ENCODE data around the gene POPDC2. TPM values are rescaled to one million over a fixed set of nuclear protein-coding genes. Genes with fewer than 3 reads are reported as not detected.

The POPDC2 gene, protein sequence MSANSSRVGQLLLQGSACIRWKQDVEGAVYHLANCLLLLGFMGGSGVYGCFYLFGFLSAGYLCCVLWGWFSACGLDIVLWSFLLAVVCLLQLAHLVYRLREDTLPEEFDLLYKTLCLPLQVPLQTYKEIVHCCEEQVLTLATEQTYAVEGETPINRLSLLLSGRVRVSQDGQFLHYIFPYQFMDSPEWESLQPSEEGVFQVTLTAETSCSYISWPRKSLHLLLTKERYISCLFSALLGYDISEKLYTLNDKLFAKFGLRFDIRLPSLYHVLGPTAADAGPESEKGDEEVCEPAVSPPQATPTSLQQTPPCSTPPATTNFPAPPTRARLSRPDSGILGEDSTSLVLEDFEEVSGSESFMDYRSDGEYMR
- total RNA-seq = 1 to 10 TPM in 5 of 8 experiments, under 1 TPM in 2, not detected in 1; 0.31 to 4.6 (median 1.4) TPM

DNA sequence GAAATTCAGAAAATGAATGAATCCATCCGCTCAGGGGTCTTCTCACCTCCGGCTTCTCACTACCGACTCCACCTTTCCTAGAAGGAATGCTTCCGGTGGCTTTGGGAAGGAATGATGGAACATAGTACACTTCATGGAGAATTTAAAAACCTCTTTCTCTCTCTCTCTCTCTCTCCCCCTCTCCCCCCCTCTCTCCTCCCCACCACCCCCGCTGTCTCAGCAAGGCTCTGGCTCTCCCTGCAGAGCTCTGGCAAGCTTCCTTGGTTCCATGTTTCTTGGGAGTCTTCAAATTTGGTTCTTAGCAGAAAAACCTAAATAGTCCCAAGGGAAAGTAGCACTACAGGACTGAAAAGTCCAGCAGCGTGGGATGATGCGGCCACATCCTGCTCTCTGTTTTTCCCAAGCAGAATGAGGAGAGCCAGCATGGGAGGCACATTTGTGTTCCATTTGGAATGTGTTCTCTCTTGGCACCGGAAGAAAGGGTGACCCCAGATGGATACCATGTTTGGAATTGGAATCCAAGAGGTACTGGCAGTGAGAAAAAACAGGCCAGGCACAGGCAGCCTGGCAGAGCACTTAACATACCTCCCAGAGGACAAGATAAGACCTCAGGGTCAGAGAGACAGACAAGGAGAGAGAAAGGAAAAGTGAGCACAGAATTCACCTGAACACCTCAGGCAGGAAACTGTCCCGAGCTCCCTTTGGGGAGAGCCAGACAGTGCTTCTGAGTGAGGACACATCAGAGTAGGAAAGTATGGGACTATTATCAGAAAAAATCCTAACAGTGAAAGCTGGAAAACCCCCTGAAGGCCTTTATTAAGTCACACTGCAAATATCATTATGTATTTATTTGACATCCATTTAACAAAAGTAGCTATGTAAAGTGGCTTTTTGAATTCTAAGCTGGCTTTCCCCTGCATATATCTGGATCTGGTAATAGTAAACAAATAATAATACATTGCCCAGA is at the start of gene POPDC2:
POPDC2 (minus strand) TSS at position 116 of the 967 bp plus-strand sequence. CDS start 166 bp downstream, outside the sequence.
- Histone ChIP-seq H3K27ac (no peak within 1 kb of the TSS), H3K4me3 (no peak within 1 kb of the TSS), H3K4me1 (replicated peaks in 1 of 2) (no peaks in the 10 kb centered on the region)
- in situ Hi-C loops (cut with MboI; ENCODE audit: low pct_unique_long_range_greater_than_20kb in 2 of 9, low sequenced_read_pairs in 9 of 9, unreplicated experiment in 9 of 9) = no loop called here
- no peak for ATAC-seq (replicated peaks in 6 of 8)
- WGBS, 10 experiments = 17 to 100% (median 95%) methylated on average over 1 to 5 of the region's 9 CpGs; no CpG with 5 or more reads in 1 of the 10 experiments

GRCh38 chr3:119703820-119704531 is 43.6 kb upstream of the POPDC2 start:
- Histone ChIP-seq H3K4me1 (replicated peaks in 1 of 2) (peaks cover 5 to 9% of the 10 kb centered on the region in 2 donors), H3K27ac (no peak overlapping the region), H3K4me3 (peak overlapping the region; percentile 45 to 65 (median 52))
- whole genome bisulfite sequencing, 10 experiments = 30 to 77% (median 62%) methylated on average over 1 to 8 of the region's 8 CpGs; no CpG with 5 or more reads in 1 of the 10 experiments
- in situ Hi-C loops (cut with MboI; ENCODE audit: low pct_unique_long_range_greater_than_20kb in 2 of 9, low sequenced_read_pairs in 9 of 9, unreplicated experiment in 9 of 9) = no loop called here
- peak in 1 of 8 experiments; percentile 6 for ATAC-seq (replicated peaks in 6 of 8)

DNA sequence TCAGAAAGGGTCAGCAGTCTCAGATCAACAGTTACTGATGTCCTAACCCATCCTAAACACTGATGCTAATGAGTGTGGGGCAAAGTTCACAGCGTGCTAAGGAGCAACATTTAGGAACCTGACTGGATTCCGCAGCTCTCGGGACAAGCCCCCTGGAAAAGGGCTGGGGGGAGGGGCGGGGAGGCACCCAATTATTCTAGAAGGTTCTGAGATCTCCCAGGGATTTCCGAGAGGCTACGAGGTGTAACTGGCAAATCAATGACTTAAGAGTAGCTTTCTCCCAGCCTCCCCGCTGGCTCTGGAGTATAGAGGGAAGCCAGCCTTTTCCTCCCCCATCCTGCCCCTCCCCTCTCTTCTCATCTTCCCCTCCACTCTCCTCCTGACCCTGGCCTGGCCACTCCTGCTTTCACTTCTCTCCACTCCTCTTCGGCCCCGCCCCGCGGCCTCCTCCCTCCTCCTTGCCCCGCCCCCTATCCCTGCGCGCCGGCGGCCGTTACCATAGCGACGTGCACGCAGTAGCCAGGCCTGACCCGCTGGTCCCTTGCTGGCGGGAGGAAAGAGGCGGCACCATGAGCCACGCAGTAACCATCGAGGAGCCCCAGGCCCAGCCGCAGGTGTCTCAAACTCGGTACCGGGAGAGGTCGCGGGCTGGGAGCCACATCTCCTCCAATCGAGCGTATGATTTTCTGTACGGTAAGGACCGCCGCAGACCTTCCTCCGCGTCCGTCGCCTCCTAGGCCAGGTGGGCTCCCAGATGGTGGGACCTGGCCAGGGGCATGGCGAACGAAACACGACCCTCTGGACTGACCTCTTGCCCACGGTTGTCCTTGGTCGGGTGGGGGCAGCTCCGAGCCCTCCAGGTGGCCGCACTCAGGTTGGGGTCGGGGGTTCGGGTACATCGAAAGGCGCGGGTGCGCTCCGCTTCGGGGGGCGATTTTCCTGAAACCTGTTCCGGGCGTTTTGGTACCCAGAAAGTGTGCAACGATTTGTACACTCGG is 42.4 kb upstream of the POPDC2 start, which contains the start of gene CFAP91:
CFAP91 (plus strand) TSS at position 493 of the 998 bp plus-strand sequence; CDS start at position 570, 77 bp downstream.
- peak; percentile 96 to 99 (median 97) for ATAC-seq (replicated peaks in 6 of 8)
- Histone ChIP-seq H3K4me1 (replicated peaks in 1 of 2) (peaks cover 5 to 9% of the 10 kb centered on the region in 2 donors), H3K27ac (peak within 1 kb of the TSS in 1 of 2 donors; percentile 40), H3K4me3 (peak within 1 kb of the TSS; percentile 45 to 65 (median 52))
- WGBS, 10 experiments = 0 to 17% (median 2%) methylated on average over 1 to 30 of the region's 59 CpGs; no CpG with 5 or more reads in 5 of the 10 experiments
- in situ Hi-C loops (cut with MboI; ENCODE audit: low pct_unique_long_range_greater_than_20kb in 2 of 9, low sequenced_read_pairs in 9 of 9, unreplicated experiment in 9 of 9) = no loop called here

GRCh38 chr3:119700920-119701734 is 40.7 kb upstream of the POPDC2 start:
- in situ Hi-C loops (cut with MboI; ENCODE audit: low pct_unique_long_range_greater_than_20kb in 2 of 9, low sequenced_read_pairs in 9 of 9, unreplicated experiment in 9 of 9) = no loop called here
- no peak for ATAC-seq (replicated peaks in 6 of 8)
- WGBS, 10 experiments = 80 to 100% (median 92%) methylated on average over 5 to 13 of the region's 22 CpGs; no CpG with 5 or more reads in 3 of the 10 experiments

GRCh38 chr3:119700269-119700919 is 40.0 kb upstream of the POPDC2 start:
- no peak overlapping the region for H3K4me3 ChIP-seq
- WGBS, 10 experiments = 89 to 100% (median 93%) methylated on average over 2 to 4 of the region's 4 CpGs; no CpG with 5 or more reads in 1 of the 10 experiments
- ATAC-seq (replicated peaks in 6 of 8) = no peak
- peaks cover 5 to 9% of the 10 kb centered on the region in 2 donors for H3K4me1 ChIP-seq (replicated peaks in 1 of 2)
- in situ Hi-C loops (cut with MboI; ENCODE audit: low pct_unique_long_range_greater_than_20kb in 2 of 9, low sequenced_read_pairs in 9 of 9, unreplicated experiment in 9 of 9) = no loop called here
- no peak overlapping the region for H3K27ac ChIP-seq

More at GRCh38 chr3:119700920-119701734, 40.7 kb upstream of the POPDC2 start:
- peaks cover 5 to 9% of the 10 kb centered on the region in 2 donors for H3K4me1 ChIP-seq (replicated peaks in 1 of 2)
- H3K4me3 ChIP-seq = no peak overlapping the region
- no peak overlapping the region for H3K27ac ChIP-seq

- H3K4me3 ChIP-seq = no peak overlapping the region
- H3K27ac ChIP-seq = no peak overlapping the region
- ATAC-seq (replicated peaks in 6 of 8) = no peak
- peaks cover 0 to under 1% of the 10 kb centered on the region in 2 donors for H3K4me1 ChIP-seq (replicated peaks in 1 of 2)
- WGBS, 10 experiments = 40 to 100% (median 75%) methylated on average over 1 to 3 of the region's 5 CpGs; no CpG with 5 or more reads in 1 of the 10 experiments
- in situ Hi-C loops (cut with MboI; ENCODE audit: low pct_unique_long_range_greater_than_20kb in 2 of 9, low sequenced_read_pairs in 9 of 9, unreplicated experiment in 9 of 9) = loop anchor here in 3 of 9 experiments (25.0 kb wide), 4 partner anchors 235 to 810 kb away; partner anchors contain the start of genes ARHGAP31 (in 1 of the 3), POGLUT1 (in 1 of the 3), TEX55 (in 1 of the 3) and TMEM39A (in 1 of the 3)
Observed at GRCh38 chr3:119697394-119697793, 37.0 kb upstream of the POPDC2 start.

GRCh38 chr3:119695480-119695879 is 35.1 kb upstream of the POPDC2 start:
- Histone ChIP-seq H3K4me1 (replicated peaks in 1 of 2) (no peaks in the 10 kb centered on the region), H3K4me3 (no peak overlapping the region), H3K27ac (no peak overlapping the region)
- 60 to 100% (median 88%) methylated on average over 1 to 2 of the region's 2 CpGs for WGBS, 10 experiments
- no peak for ATAC-seq (replicated peaks in 6 of 8)
- in situ Hi-C loops (cut with MboI; ENCODE audit: low pct_unique_long_range_greater_than_20kb in 2 of 9, low sequenced_read_pairs in 9 of 9, unreplicated experiment in 9 of 9) = loop anchor here in 3 of 9 experiments (25.0 kb wide), 4 partner anchors 233 to 808 kb away; partner anchors contain the start of genes ARHGAP31 (in 1 of the 3), POGLUT1 (in 1 of the 3), TEX55 (in 1 of the 3) and TMEM39A (in 1 of the 3)

GRCh38 chr3:119690043-119690656 is 29.8 kb upstream of the POPDC2 start:
- in situ Hi-C loops (cut with MboI; ENCODE audit: low pct_unique_long_range_greater_than_20kb in 2 of 9, low sequenced_read_pairs in 9 of 9, unreplicated experiment in 9 of 9) = loop anchor here in 3 of 9 experiments (25.0 kb wide), 4 partner anchors 228 to 803 kb away; partner anchors contain the start of genes ARHGAP31 (in 1 of the 3), POGLUT1 (in 1 of the 3), TEX55 (in 1 of the 3) and TMEM39A (in 1 of the 3)
- ATAC-seq (replicated peaks in 6 of 8) = peak in 3 of 8 experiments; percentile 38 to 45 (median 39)
- no peak overlapping the region for H3K27ac ChIP-seq
- WGBS, 10 experiments = 18 to 100% (median 54%) methylated on average over 1 to 4 of the region's 4 CpGs
- no peaks in the 10 kb centered on the region for H3K4me1 ChIP-seq (replicated peaks in 1 of 2)
- H3K4me3 ChIP-seq = no peak overlapping the region

DNA sequence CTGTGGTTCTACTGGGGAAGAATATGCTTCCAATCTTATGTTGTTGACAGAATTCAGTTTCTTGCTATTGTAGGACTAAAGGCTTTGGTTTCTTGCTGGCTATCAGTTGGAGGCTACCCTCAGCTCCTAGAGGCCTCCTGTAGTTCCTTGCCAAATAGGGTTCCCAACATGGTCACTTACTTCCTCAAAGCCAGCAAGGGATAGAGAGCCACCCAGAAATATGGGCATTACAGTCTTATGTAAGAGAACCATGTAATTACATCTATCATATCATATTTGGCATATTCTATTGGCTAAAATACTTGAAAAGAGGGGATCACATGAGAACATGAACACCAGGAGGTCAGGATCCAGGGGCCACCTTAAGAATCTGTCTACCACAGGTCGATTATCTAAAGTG is 23.0 kb upstream of the POPDC2 start:
- no peak overlapping the region for H3K27ac ChIP-seq
- H3K4me1 ChIP-seq (replicated peaks in 1 of 2) = no peaks in the 10 kb centered on the region
- ATAC-seq (replicated peaks in 6 of 8) = no peak
- in situ Hi-C loops (cut with MboI; ENCODE audit: low pct_unique_long_range_greater_than_20kb in 2 of 9, low sequenced_read_pairs in 9 of 9, unreplicated experiment in 9 of 9) = loop anchor here in 3 of 9 experiments (25.0 kb wide), 4 partner anchors 221 to 796 kb away; partner anchors contain the start of genes ARHGAP31 (in 1 of the 3), POGLUT1 (in 1 of the 3), TEX55 (in 1 of the 3) and TMEM39A (in 1 of the 3)
- 0 to 25% (median 0%) methylated on average over 1 of the region's 1 CpG; no CpG with 5 or more reads in 7 of the 10 experiments for WGBS, 10 experiments
- H3K4me3 ChIP-seq = no peak overlapping the region
